ENCODE measurements around the gene FCHSD1. TPM values are rescaled to one million over a fixed set of nuclear protein-coding genes. Genes with fewer than 3 reads are reported as not detected.

The FCHSD1 gene
- total RNA-seq, 3 donors from 2014 or later, result 18.1 to 32.1 (median 24.3) TPM

GRCh38 chr5:141636106-141636412, 15.2 kb downstream of the FCHSD1 start:
- Histone ChIP-seq H3K27me3 (no peaks in the 10 kb centered on the region), H3K4me3 (peak overlapping the region; percentile 57 to 98 (median 85)), H3K4me1 (peaks cover 9 to 19% of the 10 kb centered on the region in 2 donors), H3K9me3 (no peaks in the 10 kb centered on the region), H3K27ac (peak overlapping the region; percentile 61 to 91), H3K36me3 (no peaks in the 10 kb centered on the region)
- DNase-seq (ENCODE audit: low spot score in 2 of 2), result no peak
- TF ChIP-seq CTCF (IDR thresholded peaks at IDR 0.05), result no peak
- no peak for TF ChIP-seq POLR2AphosphoS5 (IDR thresholded peaks at IDR 0.05)
- no peak for TF ChIP-seq POLR2A (IDR thresholded peaks at IDR 0.05)
- intact Hi-C loops (cut with DNase I; ENCODE audit: low total_unique reads), result no loop called here

- Histone ChIP-seq H3K36me3 (no peaks in the 10 kb centered on the region), H3K4me1 (peaks cover 9 to 19% of the 10 kb centered on the region in 2 donors), H3K9me3 (no peaks in the 10 kb centered on the region), H3K27me3 (no peaks in the 10 kb centered on the region), H3K27ac (no peak overlapping the region), H3K4me3 (peak overlapping the region; percentile 57 to 98 (median 85))
- no peak for DNase-seq (ENCODE audit: low spot score in 2 of 2)
- no peak for TF ChIP-seq CTCF (IDR thresholded peaks at IDR 0.05)
- TF ChIP-seq POLR2AphosphoS5 (IDR thresholded peaks at IDR 0.05), result no peak
- no peak for TF ChIP-seq POLR2A (IDR thresholded peaks at IDR 0.05)
- intact Hi-C loops (cut with DNase I; ENCODE audit: low total_unique reads), result no loop called here
Measured at GRCh38 chr5:141635646-141636045, 15.6 kb downstream of the FCHSD1 start.

GRCh38 chr5:141634720-141635119, 16.5 kb downstream of the FCHSD1 start:
- Histone ChIP-seq H3K4me3 (no peak overlapping the region), H3K4me1 (peaks cover 9 to 19% of the 10 kb centered on the region in 2 donors), H3K36me3 (no peaks in the 10 kb centered on the region), H3K27ac (no peak overlapping the region), H3K27me3 (no peaks in the 10 kb centered on the region), H3K9me3 (no peaks in the 10 kb centered on the region)
- no peak for TF ChIP-seq POLR2AphosphoS5 (IDR thresholded peaks at IDR 0.05)
- TF ChIP-seq POLR2A (IDR thresholded peaks at IDR 0.05), result no peak
- TF ChIP-seq CTCF (IDR thresholded peaks at IDR 0.05), result no peak
- no peak for DNase-seq (ENCODE audit: low spot score in 2 of 2)
- intact Hi-C loops (cut with DNase I; ENCODE audit: low total_unique reads), result no loop called here

- H3K9me3 ChIP-seq, result no peaks in the 10 kb centered on the region
- TF ChIP-seq POLR2AphosphoS5 (IDR thresholded peaks at IDR 0.05) (no peak), POLR2A (IDR thresholded peaks at IDR 0.05) (no peak), CTCF (IDR thresholded peaks at IDR 0.05) (no peak)
- intact Hi-C loops (cut with DNase I; ENCODE audit: low total_unique reads), result no loop called here
- H3K4me3 ChIP-seq, result no peak overlapping the region
- peaks cover 9 to 19% of the 10 kb centered on the region in 2 donors for H3K4me1 ChIP-seq
- H3K36me3 ChIP-seq, result no peaks in the 10 kb centered on the region
- no peak for DNase-seq (ENCODE audit: low spot score in 2 of 2)
- no peak overlapping the region for H3K27ac ChIP-seq
- H3K27me3 ChIP-seq, result no peaks in the 10 kb centered on the region
Measured at GRCh38 chr5:141633871-141634561, 17.2 kb downstream of the FCHSD1 start.

GRCh38 chr5:141632650-141633049, 18.6 kb downstream of the FCHSD1 start:
- Histone ChIP-seq H3K36me3 (peaks cover 5% of the 10 kb centered on the region), H3K27me3 (no peaks in the 10 kb centered on the region), H3K27ac (no peak overlapping the region), H3K4me1 (peaks cover 3 to 19% of the 10 kb centered on the region in 2 donors), H3K9me3 (no peaks in the 10 kb centered on the region), H3K4me3 (no peak overlapping the region)
- TF ChIP-seq POLR2AphosphoS5 (IDR thresholded peaks at IDR 0.05) (no peak), CTCF (IDR thresholded peaks at IDR 0.05) (no peak), POLR2A (IDR thresholded peaks at IDR 0.05) (no peak)
- DNase-seq (ENCODE audit: low spot score in 2 of 2), result no peak
- intact Hi-C loops (cut with DNase I; ENCODE audit: low total_unique reads), result no loop called here
